HepG2 (cell line): ENCODE measurements around the gene PRR23E.

Source experiments
- AFF4 ChIP-seq: sonication (generic); formaldehyde crosslinking; IDR thresholded peaks from 2 replicates; pipeline ENCODE4 v1.4.0; 2020; ENCODE audit warnings: missing genetic modification reagents
- NR2F2 ChIP-seq: IDR thresholded peaks from 2 replicates; pipeline ENCODE4 v1.6.1; 2012; ENCODE audit warnings: low read depth, inconsistent platforms, borderline replicate concordance
- POLR2A ChIP-seq, 2 experiments: IDR thresholded peaks; 2 replicates each; pipeline ENCODE4 v1.6.1; 2011; ENCODE audit warnings: low read depth in 2 of 2, low read length in 2 of 2, mild to moderate bottlenecking in 1 of 2, moderate library complexity in 1 of 2; ENCODE audit not compliant: insufficient read depth in 1 of 2
- PRDM4 ChIP-seq: sonication (generic); formaldehyde crosslinking; IDR thresholded peaks from 2 replicates; pipeline ENCODE4 v1.9.0; 2021; ENCODE audit warnings: missing genetic modification reagents, borderline replicate concordance
- THAP9 ChIP-seq: sonication (generic); formaldehyde crosslinking; IDR thresholded peaks from 2 replicates; pipeline ENCODE4; 2020; ENCODE audit warnings: missing genetic modification reagents, mild to moderate bottlenecking, borderline replicate concordance
- ZFP37 ChIP-seq: sonication (generic); formaldehyde crosslinking; IDR thresholded peaks from 2 replicates; pipeline ENCODE4 v1.4.0; 2020; ENCODE audit warnings: missing genetic modification reagents, borderline replicate concordance
- TF ChIP-seq, protein P1 (sequence below): sonication (generic); formaldehyde crosslinking; IDR thresholded peaks from 2 replicates; pipeline ENCODE4 v1.5.0; 2020; ENCODE audit warnings: mild to moderate bottlenecking, missing genetic modification reagents, moderate library complexity
- TF ChIP-seq, protein P2 (sequence below): sonication (generic); formaldehyde crosslinking; IDR thresholded peaks from 2 replicates; pipeline ENCODE4 v1.4.0; 2020; ENCODE audit warnings: missing genetic modification reagents
- TF ChIP-seq, protein P3 (sequence below): sonication (generic); formaldehyde crosslinking; IDR thresholded peaks from 2 replicates; pipeline ENCODE4 v1.8.1; 2023; ENCODE audit warnings: mild to moderate bottlenecking, inconsistent platforms, moderate library complexity, missing genetic modification reagents, borderline replicate concordance

GRCh38 chr3:127221037-127221436 lies 28.1 kb downstream of the PRR23E start:
- TF ChIP-seq, protein P1, sequence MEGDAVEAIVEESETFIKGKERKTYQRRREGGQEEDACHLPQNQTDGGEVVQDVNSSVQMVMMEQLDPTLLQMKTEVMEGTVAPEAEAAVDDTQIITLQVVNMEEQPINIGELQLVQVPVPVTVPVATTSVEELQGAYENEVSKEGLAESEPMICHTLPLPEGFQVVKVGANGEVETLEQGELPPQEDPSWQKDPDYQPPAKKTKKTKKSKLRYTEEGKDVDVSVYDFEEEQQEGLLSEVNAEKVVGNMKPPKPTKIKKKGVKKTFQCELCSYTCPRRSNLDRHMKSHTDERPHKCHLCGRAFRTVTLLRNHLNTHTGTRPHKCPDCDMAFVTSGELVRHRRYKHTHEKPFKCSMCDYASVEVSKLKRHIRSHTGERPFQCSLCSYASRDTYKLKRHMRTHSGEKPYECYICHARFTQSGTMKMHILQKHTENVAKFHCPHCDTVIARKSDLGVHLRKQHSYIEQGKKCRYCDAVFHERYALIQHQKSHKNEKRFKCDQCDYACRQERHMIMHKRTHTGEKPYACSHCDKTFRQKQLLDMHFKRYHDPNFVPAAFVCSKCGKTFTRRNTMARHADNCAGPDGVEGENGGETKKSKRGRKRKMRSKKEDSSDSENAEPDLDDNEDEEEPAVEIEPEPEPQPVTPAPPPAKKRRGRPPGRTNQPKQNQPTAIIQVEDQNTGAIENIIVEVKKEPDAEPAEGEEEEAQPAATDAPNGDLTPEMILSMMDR (CRISPR knock-in tag): no peak
- TF ChIP-seq PRDM4 (CRISPR knock-in tag): no peak
- TF ChIP-seq, protein P2, sequence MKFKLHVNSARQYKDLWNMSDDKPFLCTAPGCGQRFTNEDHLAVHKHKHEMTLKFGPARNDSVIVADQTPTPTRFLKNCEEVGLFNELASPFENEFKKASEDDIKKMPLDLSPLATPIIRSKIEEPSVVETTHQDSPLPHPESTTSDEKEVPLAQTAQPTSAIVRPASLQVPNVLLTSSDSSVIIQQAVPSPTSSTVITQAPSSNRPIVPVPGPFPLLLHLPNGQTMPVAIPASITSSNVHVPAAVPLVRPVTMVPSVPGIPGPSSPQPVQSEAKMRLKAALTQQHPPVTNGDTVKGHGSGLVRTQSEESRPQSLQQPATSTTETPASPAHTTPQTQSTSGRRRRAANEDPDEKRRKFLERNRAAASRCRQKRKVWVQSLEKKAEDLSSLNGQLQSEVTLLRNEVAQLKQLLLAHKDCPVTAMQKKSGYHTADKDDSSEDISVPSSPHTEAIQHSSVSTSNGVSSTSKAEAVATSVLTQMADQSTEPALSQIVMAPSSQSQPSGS (CRISPR knock-in tag): no peak
- TF ChIP-seq, protein P3, sequence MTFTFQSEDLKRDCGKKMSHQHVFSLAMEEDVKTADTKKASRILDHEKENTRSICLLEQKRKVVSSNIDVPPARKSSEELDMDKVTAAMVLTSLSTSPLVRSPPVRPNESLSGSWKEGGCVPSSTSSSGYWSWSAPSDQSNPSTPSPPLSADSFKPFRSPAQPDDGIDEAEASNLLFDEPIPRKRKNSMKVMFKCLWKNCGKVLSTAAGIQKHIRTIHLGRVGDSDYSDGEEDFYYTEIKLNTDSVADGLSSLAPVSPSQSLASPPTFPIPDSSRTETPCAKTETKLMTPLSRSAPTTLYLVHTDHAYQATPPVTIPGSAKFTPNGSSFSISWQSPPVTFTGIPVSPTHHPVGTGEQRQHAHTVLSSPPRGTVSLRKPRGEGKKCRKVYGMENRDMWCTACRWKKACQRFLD (CRISPR knock-in tag): no peak
- TF ChIP-seq POLR2A (IDR thresholded peaks at IDR 0.05; ENCODE audit: insufficient read depth in 1 of 2, low read depth in 2 of 2, low read length in 2 of 2): no peak
- TF ChIP-seq NR2F2: no peak
- no peak for TF ChIP-seq AFF4 (CRISPR knock-in tag)
- TF ChIP-seq THAP9: no peak
- no peak for TF ChIP-seq ZFP37 (CRISPR knock-in tag)
